Spleen (tissue), 7 donors: ENCODE results near the gene RNASE12.

ENCODE experiments used
- CTCF ChIP-seq, 11 experiments: fragments of 200-600 bp in 7 of 11; fragments of 450-650 bp in 4 of 11; sonication (generic) in 4 of 11; IDR thresholded peaks in 8 of 11; conservative IDR thresholded peaks in 3 of 11; 1 replicate in 7 of 11; 2 replicates in 4 of 11; pipeline versions ENCODE4 v1.4.0 to v1.8.0; 2016 to 2021; ENCODE audit warnings: antibody characterized with exemption in 11 of 11, inconsistent platforms in 4 of 11, mild to moderate bottlenecking in 1 of 11
- POLR2A ChIP-seq, 3 donors: fragments of 450-650 bp; IDR thresholded peaks; one replicate each; pipeline ENCODE4 v1.5.1; 2017; ENCODE audit warnings: antibody characterized with exemption in 3 of 3, mild to moderate bottlenecking in 1 of 3
- POLR2AphosphoS5 ChIP-seq, 3 donors: sonication (generic); formaldehyde crosslinking; IDR thresholded peaks; one replicate each; pipeline ENCODE4 v1.5.1; 2017; ENCODE audit warnings: antibody characterized with exemption in 3 of 3
- donor health status: DM: no; HTN: no; CAD: no; lungs with moderate emphysema.
- donor health status: DM: no; HTN: no; CAD: no.
- donor health status: DM: no; HTN: no; CAD: no.

- no peak for TF ChIP-seq CTCF (IDR thresholded peaks at IDR 0.05 in 8 of 11, conservative IDR thresholded peaks at IDR 0.05 in 3 of 11)
- TF ChIP-seq POLR2A (IDR thresholded peaks at IDR 0.05): no peak
- TF ChIP-seq POLR2AphosphoS5 (IDR thresholded peaks at IDR 0.05): no peak
Measured at GRCh38 chr14:20602583-20602982, 11.4 kb upstream of the RNASE12 start.
